ENCODE data around the gene RNF150. TPM values are rescaled to one million over a fixed set of nuclear protein-coding genes. Genes with fewer than 3 reads are reported as not detected.

RNF150 gene
- polyA plus RNA-seq, 3 donors, result 0.21 TPM; not detected in 2

DNA sequence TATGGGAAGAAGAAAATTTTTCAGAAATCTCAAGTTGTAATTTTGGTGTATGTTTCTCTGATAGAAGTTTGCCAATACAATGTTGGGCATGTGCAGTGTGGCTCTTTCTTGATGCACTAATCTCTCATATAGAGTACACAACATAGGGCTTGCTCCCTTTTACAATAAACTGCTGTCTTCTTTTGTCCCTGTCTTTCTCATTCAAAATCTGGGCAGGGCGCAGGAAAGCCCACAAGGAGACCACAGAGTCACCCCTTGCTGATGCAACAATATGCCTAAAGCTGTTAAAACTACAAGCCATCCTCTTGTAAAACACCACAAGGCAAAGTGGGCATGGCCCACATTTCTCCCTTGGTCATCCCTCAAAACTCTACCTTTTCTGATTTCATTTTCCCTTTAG lies 313.7 kb downstream of the RNF150 start:
- Histone ChIP-seq H3K4me3 (replicated peaks in 1 of 3; ENCODE audit: low read depth in 2 of 3, low read length in 3 of 3) (no peak overlapping the region), H4K20me1 (ENCODE audit: insufficient read depth, low read length) (no peaks in the 10 kb centered on the region), H3K4me1 (ENCODE audit: control insufficient read depth in 1 of 2, insufficient read depth in 2 of 2, low read length in 2 of 2) (no peaks in the 10 kb centered on the region), H3K9ac (ENCODE audit: insufficient read depth, low read length, poor library complexity, severe bottlenecking) (no peak overlapping the region), H3K27ac (ENCODE audit: low read depth in 1 of 2, low read length in 2 of 2) (no peak overlapping the region), H3K27me3 (ENCODE audit: control insufficient read depth in 2 of 2, insufficient read depth in 2 of 2, low read length in 2 of 2) (no peaks in the 10 kb centered on the region), H3K79me2 (ENCODE audit: insufficient read depth, low read length) (no peaks in the 10 kb centered on the region), H3K36me3 (replicated peaks in 1 of 2; ENCODE audit: control insufficient read depth in 1 of 2, insufficient read depth in 2 of 2, low read length in 2 of 2) (no peaks in the 10 kb centered on the region), H2AFZ (ENCODE audit: insufficient read depth, low read depth, low read length, poor library complexity, severe bottlenecking) (no peak overlapping the region), H3K9me3 (replicated peaks in 1 of 2; ENCODE audit: control insufficient read depth in 1 of 2, insufficient read depth in 1 of 2, low read length in 2 of 2) (no peaks in the 10 kb centered on the region), H3K4me2 (replicated peaks; ENCODE audit: extremely low read depth, low read length, poor library complexity, severe bottlenecking) (no peak overlapping the region)
- Mint-ChIP-seq H3K27ac (no peak overlapping the region), H3K27me3 (ENCODE audit: low read depth in 3 of 3) (peaks cover 2 to 4% (median 2%) of the 10 kb centered on the region in 3 donors), H3K4me3 (no peak overlapping the region), H3K4me1 (peaks cover 2% of the 10 kb centered on the region), H3K9me3 (peaks cover 0 to 8% (median 2%) of the 10 kb centered on the region in 7 donors), H3K36me3 (no peaks in the 10 kb centered on the region)
- TF ChIP-seq, protein P1, sequence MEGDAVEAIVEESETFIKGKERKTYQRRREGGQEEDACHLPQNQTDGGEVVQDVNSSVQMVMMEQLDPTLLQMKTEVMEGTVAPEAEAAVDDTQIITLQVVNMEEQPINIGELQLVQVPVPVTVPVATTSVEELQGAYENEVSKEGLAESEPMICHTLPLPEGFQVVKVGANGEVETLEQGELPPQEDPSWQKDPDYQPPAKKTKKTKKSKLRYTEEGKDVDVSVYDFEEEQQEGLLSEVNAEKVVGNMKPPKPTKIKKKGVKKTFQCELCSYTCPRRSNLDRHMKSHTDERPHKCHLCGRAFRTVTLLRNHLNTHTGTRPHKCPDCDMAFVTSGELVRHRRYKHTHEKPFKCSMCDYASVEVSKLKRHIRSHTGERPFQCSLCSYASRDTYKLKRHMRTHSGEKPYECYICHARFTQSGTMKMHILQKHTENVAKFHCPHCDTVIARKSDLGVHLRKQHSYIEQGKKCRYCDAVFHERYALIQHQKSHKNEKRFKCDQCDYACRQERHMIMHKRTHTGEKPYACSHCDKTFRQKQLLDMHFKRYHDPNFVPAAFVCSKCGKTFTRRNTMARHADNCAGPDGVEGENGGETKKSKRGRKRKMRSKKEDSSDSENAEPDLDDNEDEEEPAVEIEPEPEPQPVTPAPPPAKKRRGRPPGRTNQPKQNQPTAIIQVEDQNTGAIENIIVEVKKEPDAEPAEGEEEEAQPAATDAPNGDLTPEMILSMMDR (IDR thresholded peaks at IDR 0.05), result no peak
- 95% methylated on average over 1 of the region's 1 CpG for WGBS (ENCODE audit: insufficient coverage)
- intact Hi-C loops (cut with micrococcal nuclease), result no loop called here
- DNase-seq, result no peak

DNA sequence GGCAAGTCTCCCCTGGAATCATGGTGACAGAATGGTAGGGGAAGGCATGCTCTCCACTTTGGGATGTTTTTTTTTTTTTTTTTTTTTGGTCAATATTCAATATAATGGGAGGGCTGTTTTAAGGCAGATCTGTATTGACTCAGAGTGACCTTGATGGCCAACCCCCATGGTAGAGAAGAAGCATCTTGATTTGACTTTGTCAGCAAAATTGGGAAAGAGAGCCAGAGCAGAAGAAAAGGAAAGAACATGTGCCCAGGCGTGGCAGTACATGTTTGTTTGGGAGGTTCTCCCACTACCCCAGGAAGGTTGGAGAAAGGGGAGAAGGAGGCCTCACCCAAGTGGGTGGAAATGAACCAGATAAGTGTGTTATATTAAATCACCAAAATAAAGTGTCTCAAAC lies 314.8 kb downstream of the RNF150 start:
- peaks cover 2% of the 10 kb centered on the region in 3 donors for H3K27me3 Mint-ChIP-seq (ENCODE audit: low read depth in 3 of 3)
- Histone ChIP-seq H3K4me2 (replicated peaks; ENCODE audit: extremely low read depth, low read length, poor library complexity, severe bottlenecking) (no peak overlapping the region), H3K27me3 (ENCODE audit: control insufficient read depth in 2 of 2, insufficient read depth in 2 of 2, low read length in 2 of 2) (no peaks in the 10 kb centered on the region), H3K9me3 (replicated peaks in 1 of 2; ENCODE audit: control insufficient read depth in 1 of 2, insufficient read depth in 1 of 2, low read length in 2 of 2) (no peaks in the 10 kb centered on the region), H3K9ac (ENCODE audit: insufficient read depth, low read length, poor library complexity, severe bottlenecking) (no peak overlapping the region), H3K27ac (ENCODE audit: low read depth in 1 of 2, low read length in 2 of 2) (no peak overlapping the region), H4K20me1 (ENCODE audit: insufficient read depth, low read length) (no peaks in the 10 kb centered on the region), H3K79me2 (ENCODE audit: insufficient read depth, low read length) (no peaks in the 10 kb centered on the region), H3K4me1 (ENCODE audit: control insufficient read depth in 1 of 2, insufficient read depth in 2 of 2, low read length in 2 of 2) (no peaks in the 10 kb centered on the region), H3K4me3 (replicated peaks in 1 of 3; ENCODE audit: low read depth in 2 of 3, low read length in 3 of 3) (no peak overlapping the region), H3K36me3 (replicated peaks in 1 of 2; ENCODE audit: control insufficient read depth in 1 of 2, insufficient read depth in 2 of 2, low read length in 2 of 2) (no peaks in the 10 kb centered on the region), H2AFZ (ENCODE audit: insufficient read depth, low read depth, low read length, poor library complexity, severe bottlenecking) (no peak overlapping the region)
- H3K27ac Mint-ChIP-seq, result peak overlapping the region in 1 of 7 donors; percentile 57
- no peak overlapping the region for H3K4me3 Mint-ChIP-seq
- intact Hi-C loops (cut with micrococcal nuclease), result no loop called here
- peaks cover 0 to 7% (median 2%) of the 10 kb centered on the region in 7 donors for H3K9me3 Mint-ChIP-seq
- no peak for DNase-seq
- H3K4me1 Mint-ChIP-seq, result peaks cover 2% of the 10 kb centered on the region
- H3K36me3 Mint-ChIP-seq, result no peaks in the 10 kb centered on the region
- TF ChIP-seq, protein P1 (IDR thresholded peaks at IDR 0.05), result no peak
- WGBS (ENCODE audit: insufficient coverage), result no CpG with 5 or more reads among the region's 1 CpG

Measured in CD14-positive monocyte (primary cell).